Naive B cell (primary cell): ENCODE data around the gene CHD9. TPM values are rescaled to one million over a fixed set of nuclear protein-coding genes. Genes with fewer than 3 reads are reported as not detected.

Experiments
- ATAC-seq, 2 donors: fragments of 150-1000 bp; cut with Tn5 transposase; 2 replicates each; pipeline ENCODE4 v1.10.0; 2021; ENCODE audit warnings: low read depth in 2 of 2, mild to moderate bottlenecking in 2 of 2, moderate library complexity in 2 of 2
- DNase-seq: peaks from one replicate; pipeline ENCODE4 v3.0.0; 2022
- H3K27ac Mint-ChIP-seq, 6 donors: one replicate each; pipeline ENCODE4 v1.8.0; 2020 to 2022; ENCODE audit warnings: mild to moderate bottlenecking in 6 of 6, mixed read lengths in 6 of 6, moderate library complexity in 5 of 6, inconsistent platforms in 2 of 6
- H3K27me3 Mint-ChIP-seq, 3 donors: one replicate each; pipeline ENCODE4 v1.8.0; 2021 to 2022; ENCODE audit warnings: mixed read lengths in 3 of 3, mild to moderate bottlenecking in 1 of 3
- H3K36me3 Mint-ChIP-seq, 2 donors: one replicate each; pipeline ENCODE4 v1.8.0; 2020 to 2022; ENCODE audit warnings: mixed read lengths in 2 of 2, inconsistent platforms in 1 of 2, mild to moderate bottlenecking in 1 of 2
- H3K4me1 Mint-ChIP-seq, 3 donors: one replicate each; pipeline ENCODE4 v1.8.0; 2020 to 2022; ENCODE audit warnings: mixed read lengths in 3 of 3, inconsistent platforms in 1 of 3, mild to moderate bottlenecking in 1 of 3, moderate library complexity in 1 of 3
- H3K4me3 Mint-ChIP-seq, 8 donors: one replicate each; pipeline ENCODE4 v1.8.0; 2020 to 2022; ENCODE audit warnings: mild to moderate bottlenecking in 8 of 8, mixed read lengths in 8 of 8, moderate library complexity in 8 of 8, inconsistent platforms in 2 of 8
- H3K9me3 Mint-ChIP-seq, 7 donors: one replicate each; pipeline ENCODE4 v1.8.0; 2020 to 2022; ENCODE audit warnings: mixed read lengths in 7 of 7, mild to moderate bottlenecking in 5 of 7, inconsistent platforms in 2 of 7, moderate library complexity in 1 of 7
- polyA plus RNA-seq, 6 donors: library from polyadenylated mRNA; unstranded; fragments of 300-500 nt; fragmentation: Illumina TruSeq; gene quantifications; one replicate each; pipeline ENCODE4 v1.2.3, GENCODE V29; 2021; ENCODE audit warnings: low read depth in 6 of 6

The CHD9 gene, protein sequence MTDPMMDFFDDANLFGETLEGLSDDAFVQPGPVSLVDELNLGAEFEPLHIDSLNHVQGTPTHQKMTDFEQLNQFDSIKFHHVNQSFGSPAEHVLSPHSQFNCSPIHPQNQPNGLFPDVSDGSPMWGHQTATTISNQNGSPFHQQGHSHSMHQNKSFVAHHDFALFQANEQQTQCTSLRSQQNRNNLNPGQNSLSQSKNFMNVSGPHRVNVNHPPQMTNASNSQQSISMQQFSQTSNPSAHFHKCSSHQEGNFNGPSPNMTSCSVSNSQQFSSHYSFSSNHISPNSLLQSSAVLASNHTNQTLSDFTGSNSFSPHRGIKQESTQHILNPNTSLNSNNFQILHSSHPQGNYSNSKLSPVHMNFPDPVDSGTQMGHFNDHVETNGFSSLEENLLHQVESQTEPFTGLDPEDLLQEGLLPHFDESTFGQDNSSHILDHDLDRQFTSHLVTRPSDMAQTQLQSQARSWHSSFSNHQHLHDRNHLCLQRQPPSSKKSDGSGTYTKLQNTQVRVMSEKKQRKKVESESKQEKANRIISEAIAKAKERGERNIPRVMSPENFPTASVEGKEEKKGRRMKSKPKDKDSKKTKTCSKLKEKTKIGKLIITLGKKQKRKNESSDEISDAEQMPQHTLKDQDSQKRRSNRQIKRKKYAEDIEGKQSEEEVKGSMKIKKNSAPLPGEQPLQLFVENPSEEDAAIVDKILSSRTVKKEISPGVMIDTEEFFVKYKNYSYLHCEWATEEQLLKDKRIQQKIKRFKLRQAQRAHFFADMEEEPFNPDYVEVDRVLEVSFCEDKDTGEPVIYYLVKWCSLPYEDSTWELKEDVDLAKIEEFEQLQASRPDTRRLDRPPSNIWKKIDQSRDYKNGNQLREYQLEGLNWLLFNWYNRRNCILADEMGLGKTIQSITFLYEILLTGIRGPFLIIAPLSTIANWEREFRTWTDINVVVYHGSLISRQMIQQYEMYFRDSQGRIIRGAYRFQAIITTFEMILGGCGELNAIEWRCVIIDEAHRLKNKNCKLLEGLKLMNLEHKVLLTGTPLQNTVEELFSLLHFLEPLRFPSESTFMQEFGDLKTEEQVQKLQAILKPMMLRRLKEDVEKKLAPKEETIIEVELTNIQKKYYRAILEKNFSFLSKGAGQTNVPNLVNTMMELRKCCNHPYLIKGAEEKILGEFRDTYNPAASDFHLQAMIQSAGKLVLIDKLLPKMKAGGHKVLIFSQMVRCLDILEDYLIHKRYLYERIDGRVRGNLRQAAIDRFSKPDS (N-terminal part only)
- polyA plus RNA-seq, result 100 to 1,000 TPM; 102 to 181 (median 115) TPM

DNA sequence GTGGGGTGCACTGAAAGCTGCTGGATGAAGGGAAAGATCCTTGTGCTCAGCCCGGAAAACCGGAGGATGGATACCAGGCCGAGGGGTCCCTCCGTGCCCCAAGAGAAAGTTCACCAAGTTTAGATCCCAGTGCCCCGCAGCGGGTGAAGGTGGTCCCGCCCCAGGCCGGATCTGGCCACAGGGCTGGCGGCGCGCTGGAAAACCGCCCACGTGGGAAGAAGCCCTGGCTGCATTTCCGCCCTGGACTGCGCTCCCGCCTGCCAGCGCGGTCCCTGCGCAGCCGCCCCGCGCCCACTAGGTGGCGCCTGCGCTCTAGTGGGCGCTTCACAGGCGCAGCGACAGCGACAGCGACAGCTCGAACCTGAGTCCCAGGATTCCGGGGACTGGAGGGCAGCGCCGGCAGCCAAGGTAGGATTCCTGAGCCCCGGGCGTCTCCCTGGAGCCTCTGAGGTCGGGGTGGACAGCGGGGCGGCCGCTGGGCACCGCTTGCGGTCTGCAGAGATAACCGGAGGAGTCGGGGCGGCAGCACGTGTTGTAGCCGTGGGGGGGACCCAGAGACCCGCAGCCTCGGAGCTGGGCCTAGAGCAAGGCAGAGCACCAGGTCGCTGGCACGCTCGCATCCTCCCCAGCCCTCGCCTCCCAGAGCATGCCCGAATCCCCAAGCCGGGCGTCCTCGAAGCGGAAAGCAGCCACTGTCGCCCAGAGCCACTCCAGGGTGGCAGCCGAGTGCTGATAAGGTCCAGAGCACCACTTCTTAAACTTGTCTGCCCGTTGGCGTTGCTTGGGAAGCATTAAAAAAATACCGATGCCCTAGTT, at the start of gene CHD9:
CHD9 (plus strand) TSS at position 322 of the 816 bp plus-strand sequence. CDS start 101,099 bp downstream, outside the sequence.
- Mint-ChIP-seq H3K27me3 (peaks cover 0 to 9% (median 0%) of the 10 kb centered on the region in 3 donors), H3K4me3 (peak within 1 kb of the TSS; percentile 89 to 98 (median 95)), H3K9me3 (no peaks in the 10 kb centered on the region), H3K4me1 (peaks cover 30 to 52% (median 41%) of the 10 kb centered on the region in 3 donors), H3K36me3 (no peaks in the 10 kb centered on the region), H3K27ac (peak within 1 kb of the TSS; percentile 88 to 98 (median 96))
- DNase-seq (peak; percentile 81), ATAC-seq (peak; percentile 88 to 89)

DNA sequence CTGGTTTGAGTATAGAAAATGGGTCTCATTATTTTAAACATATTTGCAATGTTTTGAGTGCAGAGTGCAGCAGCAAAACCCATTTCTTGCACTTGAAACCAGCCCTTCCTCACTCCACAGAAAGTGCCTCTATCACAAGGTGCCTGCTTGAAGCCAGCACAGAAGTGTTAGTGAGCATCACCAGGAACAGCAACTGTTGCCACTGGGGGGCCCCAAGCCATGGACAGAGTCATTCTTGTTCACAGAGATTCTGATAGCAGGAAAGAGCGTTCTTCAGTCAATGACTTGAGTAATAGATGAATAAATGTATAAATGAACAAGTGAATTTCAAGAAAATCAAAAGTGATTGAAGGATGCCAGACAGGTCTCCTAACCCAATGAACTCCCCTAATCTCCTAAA, 47.7 kb upstream of the CHD9 start:
- no peak overlapping the region for H3K4me3 Mint-ChIP-seq
- no peaks in the 10 kb centered on the region for H3K4me1 Mint-ChIP-seq
- DNase-seq (no peak), ATAC-seq (no peak)
- peaks cover 21 to 43% (median 29%) of the 10 kb centered on the region in 3 donors for H3K27me3 Mint-ChIP-seq
- peaks cover 0 to 7% (median 1%) of the 10 kb centered on the region in 7 donors for H3K9me3 Mint-ChIP-seq
- H3K36me3 Mint-ChIP-seq, result no peaks in the 10 kb centered on the region
- no peak overlapping the region for H3K27ac Mint-ChIP-seq

DNA sequence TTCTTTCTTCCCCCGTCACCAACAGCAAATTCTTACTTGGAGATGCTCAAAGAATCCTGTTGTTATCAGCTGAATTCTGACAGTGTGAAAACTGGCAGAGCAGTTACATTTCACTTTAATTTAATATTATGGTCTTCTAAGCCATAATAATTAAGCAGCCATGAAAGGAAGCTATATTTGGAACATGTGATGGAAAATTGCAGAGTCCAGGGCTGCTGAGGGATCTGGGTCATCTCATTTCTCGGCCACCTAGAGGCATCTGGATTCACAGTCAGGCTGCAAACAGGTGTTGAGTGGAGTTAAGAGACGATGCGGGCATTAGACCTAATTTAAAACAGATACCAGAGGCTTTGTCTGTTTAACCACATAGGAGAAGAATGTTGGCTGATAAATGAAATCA, 40.5 kb upstream of the CHD9 start:
- DNase-seq (no peak), ATAC-seq (no peak)
- Mint-ChIP-seq H3K27me3 (peaks cover 21 to 52% (median 31%) of the 10 kb centered on the region in 3 donors), H3K27ac (no peak overlapping the region), H3K36me3 (no peaks in the 10 kb centered on the region), H3K4me1 (no peaks in the 10 kb centered on the region), H3K9me3 (peaks cover 0 to 7% (median 2%) of the 10 kb centered on the region in 7 donors), H3K4me3 (no peak overlapping the region)

DNA sequence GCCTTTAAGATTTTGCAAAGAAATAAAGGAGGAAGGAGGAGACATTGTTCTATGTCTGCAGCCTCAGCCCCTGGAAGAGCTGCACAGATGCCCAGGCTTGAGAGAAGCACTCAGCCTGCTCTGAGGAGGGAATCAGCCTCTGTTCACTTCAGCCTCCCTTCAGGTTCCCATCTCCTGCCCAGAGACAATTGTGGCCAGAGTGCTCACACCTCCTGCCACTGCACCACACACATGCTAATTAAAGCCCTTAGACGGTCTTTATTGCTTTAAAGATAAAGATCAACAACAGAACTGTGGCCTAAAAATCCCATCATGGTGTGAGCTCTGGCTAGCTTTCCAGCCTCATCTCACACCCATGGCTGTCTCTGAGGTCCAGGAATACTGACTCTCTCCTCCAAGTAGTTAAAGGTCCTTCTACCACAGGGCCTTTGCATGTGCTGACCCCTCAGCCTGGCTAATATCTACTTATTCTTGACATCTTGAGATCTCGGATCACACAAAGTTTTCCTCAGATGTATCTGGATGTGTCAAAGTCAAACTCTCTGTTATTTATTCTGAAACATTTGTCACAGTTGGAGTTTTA, 35.9 kb upstream of the CHD9 start:
- no peaks in the 10 kb centered on the region for H3K4me1 Mint-ChIP-seq
- ATAC-seq (no peak), DNase-seq (no peak)
- H3K4me3 Mint-ChIP-seq, result no peak overlapping the region
- peaks cover 0 to 7% (median 0%) of the 10 kb centered on the region in 7 donors for H3K9me3 Mint-ChIP-seq
- H3K27me3 Mint-ChIP-seq, result peaks cover 6 to 28% (median 19%) of the 10 kb centered on the region in 3 donors
- H3K27ac Mint-ChIP-seq, result peak overlapping the region in 1 of 6 donors; percentile 1
- H3K36me3 Mint-ChIP-seq, result no peaks in the 10 kb centered on the region

DNA sequence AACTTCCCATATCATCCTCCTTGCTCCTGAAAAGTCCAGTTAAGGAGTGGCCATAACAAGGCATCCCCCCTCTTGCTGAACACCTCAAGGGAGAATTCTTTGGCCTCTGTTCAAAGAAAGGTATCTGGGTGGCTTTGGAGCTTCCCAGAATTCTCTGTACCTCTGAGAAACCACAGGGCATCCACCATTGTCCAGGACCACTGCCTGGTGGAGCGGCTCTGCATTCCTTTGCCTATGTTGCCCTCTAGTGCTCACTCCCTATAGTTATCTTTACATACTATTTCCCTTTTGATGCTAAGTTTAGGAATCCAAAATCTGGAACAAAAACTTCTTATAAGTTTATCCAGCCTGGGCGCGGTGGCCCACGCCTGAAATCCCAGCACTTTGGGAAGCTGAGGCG, 32.4 kb upstream of the CHD9 start:
- Mint-ChIP-seq H3K36me3 (no peaks in the 10 kb centered on the region), H3K4me1 (no peaks in the 10 kb centered on the region), H3K4me3 (no peak overlapping the region), H3K9me3 (no peaks in the 10 kb centered on the region), H3K27ac (no peak overlapping the region), H3K27me3 (peaks cover 0 to 16% (median 10%) of the 10 kb centered on the region in 3 donors)
- ATAC-seq (no peak), DNase-seq (no peak)

DNA sequence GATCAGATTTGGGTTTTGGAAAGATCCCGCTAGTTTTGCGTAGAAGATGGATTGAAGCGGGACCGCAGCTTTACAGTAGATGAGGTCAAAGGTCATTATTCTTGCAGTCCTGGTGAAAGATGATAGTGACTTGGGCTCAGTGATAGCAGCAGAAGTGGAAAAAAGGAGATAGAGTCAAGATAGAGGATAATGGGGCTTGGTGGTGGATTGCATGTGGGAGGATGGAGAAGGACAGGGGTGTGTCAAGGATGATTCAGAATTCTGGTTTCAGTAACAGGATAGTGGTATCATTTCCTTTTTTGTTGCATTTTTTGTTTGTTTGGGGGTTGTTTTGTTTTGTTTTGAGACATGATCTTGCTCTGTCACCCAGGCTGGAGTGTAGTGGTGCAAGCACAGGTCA, 30.7 kb upstream of the CHD9 start:
- no peak for ATAC-seq
- Mint-ChIP-seq H3K9me3 (peaks cover 0 to under 1% (median 0%) of the 10 kb centered on the region in 7 donors), H3K27ac (peak overlapping the region in 1 of 6 donors; percentile 7), H3K27me3 (peaks cover 2 to 16% (median 10%) of the 10 kb centered on the region in 3 donors), H3K36me3 (no peaks in the 10 kb centered on the region), H3K4me3 (no peak overlapping the region), H3K4me1 (no peaks in the 10 kb centered on the region)
- no peak for DNase-seq

DNA sequence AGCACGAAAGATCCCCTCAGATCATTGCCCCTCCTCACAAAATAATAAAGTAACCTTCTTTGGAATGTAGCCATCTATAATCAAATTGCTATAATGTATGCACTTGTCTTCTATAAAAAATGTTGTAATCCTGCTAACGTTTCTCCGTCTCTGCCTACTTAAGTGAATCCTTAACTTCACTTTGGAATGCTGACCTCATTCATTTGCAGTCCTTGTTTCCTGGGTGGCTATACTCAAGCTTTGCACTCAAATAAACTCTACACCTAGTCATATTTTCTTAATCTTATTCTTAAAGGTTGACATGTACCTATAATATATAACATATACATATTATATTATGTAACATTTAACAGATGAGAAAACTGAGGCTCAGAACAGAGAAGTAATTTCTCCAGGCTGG, 24.8 kb upstream of the CHD9 start:
- DNase-seq (no peak), ATAC-seq (no peak)
- Mint-ChIP-seq H3K9me3 (peaks cover 0 to 11% (median 6%) of the 10 kb centered on the region in 7 donors), H3K27me3 (peaks cover 21 to 25% (median 22%) of the 10 kb centered on the region in 3 donors), H3K27ac (no peak overlapping the region), H3K4me1 (no peaks in the 10 kb centered on the region), H3K4me3 (no peak overlapping the region), H3K36me3 (peaks cover 8 to 13% of the 10 kb centered on the region in 2 donors)

DNA sequence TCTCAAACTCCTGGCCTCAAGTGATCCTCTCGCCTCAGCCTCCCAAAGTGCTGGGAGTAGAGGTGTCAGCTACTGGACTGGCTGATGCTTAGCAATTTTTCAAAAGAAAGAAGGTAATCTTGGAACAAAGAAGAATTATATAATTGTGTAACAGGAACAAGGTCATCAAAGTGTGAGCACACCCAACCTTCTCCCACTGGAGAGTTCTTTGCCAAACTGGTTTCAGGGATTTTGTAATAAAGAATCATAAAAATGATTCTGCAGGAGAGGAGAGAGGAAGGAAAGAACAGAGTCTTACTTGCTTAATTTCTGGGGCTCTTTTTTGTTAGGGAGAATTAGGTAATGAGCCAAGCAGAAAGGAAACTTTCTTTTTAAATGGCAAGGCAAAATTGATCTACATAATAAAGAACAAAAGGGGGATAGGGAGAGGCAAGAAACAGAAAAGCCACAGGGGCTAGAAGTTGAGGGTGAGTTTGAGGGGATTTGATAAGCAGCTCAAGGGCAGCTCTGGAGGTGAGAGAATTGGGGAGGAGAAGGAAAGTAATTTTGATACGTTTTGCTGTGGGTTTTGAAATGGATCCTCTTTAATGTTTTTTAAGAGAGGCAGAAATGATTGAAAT, 23.4 kb upstream of the CHD9 start:
- Mint-ChIP-seq H3K27ac (no peak overlapping the region), H3K4me3 (no peak overlapping the region), H3K4me1 (no peaks in the 10 kb centered on the region), H3K36me3 (peaks cover 8 to 13% of the 10 kb centered on the region in 2 donors), H3K27me3 (peaks cover 28 to 31% (median 30%) of the 10 kb centered on the region in 3 donors), H3K9me3 (peaks cover 0 to 11% (median 6%) of the 10 kb centered on the region in 7 donors)
- ATAC-seq, result no peak
- no peak for DNase-seq

DNA sequence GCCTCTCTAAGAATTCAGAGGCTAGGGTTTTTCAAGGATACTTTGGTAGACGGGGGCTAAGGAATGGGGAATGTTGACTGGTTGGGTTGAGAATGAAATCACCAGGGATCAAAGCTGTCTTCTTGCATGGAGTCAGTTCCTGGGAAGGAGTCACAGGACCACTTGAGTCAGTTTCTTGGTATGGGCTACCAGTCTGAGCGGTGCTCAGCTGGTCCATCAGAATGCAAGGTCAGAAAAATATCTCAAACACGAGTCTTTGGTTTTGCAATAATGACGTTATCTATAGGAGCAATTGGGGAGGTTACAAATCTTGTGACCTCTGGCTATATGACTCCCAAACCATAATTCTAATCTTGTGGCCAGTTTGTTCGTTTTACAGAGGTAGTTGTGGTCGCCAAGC, 20.5 kb upstream of the CHD9 start:
- Mint-ChIP-seq H3K4me3 (no peak overlapping the region), H3K4me1 (no peaks in the 10 kb centered on the region), H3K9me3 (peaks cover 0 to 11% (median 6%) of the 10 kb centered on the region in 7 donors), H3K27me3 (peaks cover 28 to 33% (median 33%) of the 10 kb centered on the region in 3 donors), H3K36me3 (peaks cover 8 to 13% of the 10 kb centered on the region in 2 donors), H3K27ac (no peak overlapping the region)
- ATAC-seq (no peak), DNase-seq (no peak)

DNA sequence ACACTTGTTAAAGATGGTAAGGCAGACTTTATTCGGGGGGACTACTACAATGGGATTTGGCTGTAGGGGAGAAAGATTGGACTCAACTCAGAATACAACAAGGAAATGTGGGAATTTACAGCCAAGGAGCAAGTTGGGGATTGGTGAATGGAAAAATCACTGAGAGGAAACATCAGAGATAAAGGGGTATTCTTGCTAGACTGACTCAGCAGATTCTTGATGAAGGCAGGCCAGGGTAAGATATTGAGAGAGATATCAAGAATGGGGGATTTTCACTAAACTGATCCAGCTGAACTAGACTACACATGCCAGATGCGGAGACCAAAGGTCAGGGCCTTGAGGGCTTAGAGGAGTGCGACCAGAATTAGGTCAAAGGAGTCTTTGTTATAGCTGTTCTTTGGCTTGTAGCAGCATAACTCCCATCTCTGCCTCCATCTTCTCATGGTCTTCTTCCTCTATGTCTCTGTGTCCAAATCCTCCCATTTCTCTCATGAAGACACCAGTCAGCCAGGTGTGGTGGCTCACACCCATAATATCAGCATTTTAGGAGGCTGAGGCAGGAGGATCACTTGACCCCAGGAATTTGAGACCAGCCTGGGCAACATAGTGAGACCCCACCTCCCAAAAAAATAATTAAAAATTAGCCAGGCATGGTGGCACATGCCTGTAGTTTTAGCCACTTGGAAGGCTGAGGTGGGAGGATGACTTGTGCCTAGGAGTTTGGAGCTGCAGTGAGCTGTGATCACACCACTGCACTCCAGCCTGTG, 19.4 kb upstream of the CHD9 start:
- Mint-ChIP-seq H3K4me3 (no peak overlapping the region), H3K36me3 (peaks cover 8 to 13% of the 10 kb centered on the region in 2 donors), H3K27ac (no peak overlapping the region), H3K27me3 (peaks cover 22 to 33% (median 28%) of the 10 kb centered on the region in 3 donors), H3K4me1 (no peaks in the 10 kb centered on the region), H3K9me3 (peaks cover 0 to 11% (median 6%) of the 10 kb centered on the region in 7 donors)
- DNase-seq, result no peak
- no peak for ATAC-seq

DNA sequence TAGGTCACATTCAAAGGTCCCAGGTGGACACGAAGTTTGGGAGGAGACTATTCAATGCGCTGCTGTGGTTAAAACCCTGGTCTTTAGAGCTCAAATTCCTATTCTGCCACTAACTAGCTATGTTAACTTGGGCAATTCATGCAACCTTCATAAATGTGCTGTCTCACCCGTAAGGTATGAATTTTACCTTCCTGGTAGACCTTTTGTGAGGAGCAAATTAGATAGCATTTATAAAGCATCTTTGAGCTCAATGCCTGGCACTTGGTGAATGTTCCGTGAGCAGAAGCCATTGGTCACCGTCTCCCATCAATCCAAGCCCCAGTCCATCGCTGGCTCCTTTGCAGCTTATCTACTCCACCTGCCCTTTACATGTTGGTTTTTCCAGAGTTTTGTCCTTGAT, 18.7 kb upstream of the CHD9 start:
- Mint-ChIP-seq H3K9me3 (peaks cover 0 to 11% (median 8%) of the 10 kb centered on the region in 7 donors), H3K27me3 (peaks cover 28 to 33% (median 28%) of the 10 kb centered on the region in 3 donors), H3K36me3 (peaks cover 8 to 13% of the 10 kb centered on the region in 2 donors), H3K27ac (no peak overlapping the region), H3K4me3 (no peak overlapping the region), H3K4me1 (peaks cover 0 to 4% (median 0%) of the 10 kb centered on the region in 3 donors)
- ATAC-seq (no peak), DNase-seq (no peak)
